A172 (cell line): ENCODE data around the gene MFSD2B. TPM values are rescaled to one million over a fixed set of nuclear protein-coding genes. Genes with fewer than 3 reads are reported as not detected.
"Not testable (repeated sequence)": the region's sequence is repeated elsewhere in the genome, so short reads cannot be mapped to it uniquely, and the experiment has no call there.

Experiments
- DNase-seq: peaks from one replicate; pipeline ENCODE4 v3.0.0-alpha.2; 2015; ENCODE audit warnings: low spot score
- total RNA-seq: library from RNA; depleted of rRNA; stranded (reverse); fragments of >200 nt; shearing (Covaris generic); gene quantifications from 2 replicates; pipeline ENCODE4 v1.2.3, GENCODE V29; 2014; rRNA removed

Gene MFSD2B
- 0.24 TPM in 1 of 2 replicates, not detected in the other for total RNA-seq

GRCh38 chr2:24009680-24010476 lies at the start of gene MFSD2B:
Gene MFSD2B, plus strand, starts transcription at chr2:24010085. Its CDS starts 12 bp downstream, at chr2:24010097.
- DNase-seq: no peak

- no peak for DNase-seq
These were observed 42.0 kb upstream of the MFSD2B start for GRCh38 chr2:23967846-23968245.

- DNase-seq: no peak
These were observed 33.0 kb upstream of the MFSD2B start for GRCh38 chr2:23976883-23977282.

- peak; percentile 26 for DNase-seq
These were observed 21.5 kb upstream of the MFSD2B start for GRCh38 chr2:23988371-23988770.

GRCh38 chr2:23992931-23993330 lies 17.0 kb upstream of the MFSD2B start:
- DNase-seq: no peak

GRCh38 chr2:23993736-23994269 lies 16.1 kb upstream of the MFSD2B start:
- DNase-seq: peak; percentile 35

- DNase-seq: no peak
These were observed 15.3 kb upstream of the MFSD2B start for GRCh38 chr2:23994567-23994966.

- no peak for DNase-seq
These were observed 2.2 kb upstream of the MFSD2B start for GRCh38 chr2:24007693-24008092.

GRCh38 chr2:24008672-24009366 lies 1.1 kb upstream of the MFSD2B start:
- no peak for DNase-seq

- no peak for DNase-seq
These were observed 562 bp upstream of the MFSD2B start for GRCh38 chr2:24009367-24009679.

GRCh38 chr2:24010477-24011249 lies 778 bp downstream of the MFSD2B start:
- DNase-seq: no peak

- DNase-seq: no peak
These were observed 1.6 kb downstream of the MFSD2B start for GRCh38 chr2:24011250-24012104.

GRCh38 chr2:24012521-24013188 lies 2.8 kb downstream of the MFSD2B start:
- no peak for DNase-seq

GRCh38 chr2:24014902-24015301 lies 5.0 kb downstream of the MFSD2B start:
- DNase-seq: not testable (repeated sequence)

GRCh38 chr2:24015562-24016375 lies 5.9 kb downstream of the MFSD2B start:
- DNase-seq: peak; percentile 93

- no peak for DNase-seq
These were observed 6.5 kb downstream of the MFSD2B start for GRCh38 chr2:24016376-24016761.

GRCh38 chr2:24016853-24017703 lies 7.2 kb downstream of the MFSD2B start:
- no peak for DNase-seq

- no peak for DNase-seq
These were observed 7.8 kb downstream of the MFSD2B start for GRCh38 chr2:24017711-24018110.

GRCh38 chr2:24018241-24018640 lies 8.4 kb downstream of the MFSD2B start:
- DNase-seq: no peak
